B cell (primary cell): Measurements from ENCODE around the gene KLHL30. TPM values are rescaled to one million over a fixed set of nuclear protein-coding genes. Genes with fewer than 3 reads are reported as not detected.

Experiments
- ATAC-seq: fragments of 200-7000 bp; cut with Tn5 transposase; one replicate; pipeline ENCODE4 v1.10.0; 2021; ENCODE audit warnings: low read depth, mild to moderate bottlenecking, moderate number of reproducible peaks, moderate library complexity
- CTCF ChIA-PET: fragments of 350-600 bp; sonication (Branson Sonifier 250); formaldehyde crosslinking; loops from one replicate; lab custom pipeline; 2021; ENCODE audit warnings: antibody characterized with exemption, inconsistent platforms; lab: Charles Lee
- POLR2A ChIA-PET: fragments of 350-600 bp; sonication (Branson Sonifier 250); formaldehyde crosslinking; loops from one replicate; lab custom pipeline; 2021; ENCODE audit warnings: antibody characterized with exemption; lab: Charles Lee
- DNase-seq: peaks from one replicate; pipeline ENCODE4 v3.0.0; 2013
- H2AFZ ChIP-seq: 2 replicates; pipeline ENCODE4 v1.6.1; 2012; ENCODE audit warnings: mild to moderate bottlenecking, low read depth, low read length; ENCODE audit not compliant: insufficient read depth, poor library complexity, severe bottlenecking
- H3K27ac ChIP-seq, 2 donors: 1 replicate in 1 of 2; 2 replicates in 1 of 2; pipeline ENCODE4 v1.5.1; 2012 to 2013; ENCODE audit warnings: low read length in 2 of 2, mild to moderate bottlenecking in 2 of 2, moderate library complexity in 1 of 2
- H3K27me3 ChIP-seq, 4 experiments: fragments of 200-600 bp in 1 of 4; sonication (generic) in 1 of 4; replicated peaks in 1 of 4; 1 replicate in 2 of 4; 2 replicates in 2 of 4; pipeline versions ENCODE4 v1.6.1 to v1.7.0; 2013 to 2016; ENCODE audit warnings: low read length in 3 of 4, mild to moderate bottlenecking in 2 of 4, mixed read lengths in 1 of 4, moderate library complexity in 1 of 4; ENCODE audit not compliant: insufficient read depth in 4 of 4, control insufficient read depth in 3 of 4; ENCODE audit errors: control extremely low read depth in 1 of 4
- H3K36me3 ChIP-seq, 2 experiments: replicated peaks in 1 of 2; 1 replicate in 1 of 2; 2 replicates in 1 of 2; pipeline versions ENCODE4 v1.6.1 to v1.7.1; 2013; ENCODE audit warnings: low read length in 1 of 2; ENCODE audit not compliant: insufficient read depth in 2 of 2, control insufficient read depth in 1 of 2; ENCODE audit errors: control extremely low read depth in 1 of 2, extremely low read depth in 1 of 2
- H3K4me1 ChIP-seq, 2 donors: fragments of 200-600 bp in 1 of 2; sonication (generic) in 1 of 2; 1 replicate in 1 of 2; 2 replicates in 1 of 2; pipeline versions ENCODE4 v1.5.1 to v1.6.1; 2013 to 2017; ENCODE audit warnings: low read length in 2 of 2; ENCODE audit not compliant: control insufficient read depth in 2 of 2, insufficient read depth in 2 of 2
- H3K4me2 ChIP-seq: replicated peaks from 2 replicates; pipeline ENCODE3; 2012; ENCODE audit warnings: mild to moderate bottlenecking, low read depth, low read length; ENCODE audit not compliant: poor library complexity, severe bottlenecking
- H3K4me3 ChIP-seq, 5 experiments: fragments of 200-600 bp in 1 of 5; sonication (generic) in 1 of 5; 1 replicate in 3 of 5; 2 replicates in 2 of 5; pipeline versions ENCODE4 v1.5.1 to v1.7.0; 2011 to 2016; ENCODE audit warnings: low read length in 4 of 5, mild to moderate bottlenecking in 4 of 5, low read depth in 2 of 5, control low read depth in 1 of 5, moderate library complexity in 1 of 5; ENCODE audit not compliant: insufficient read depth in 1 of 5; ENCODE audit errors: control extremely low read depth in 1 of 5, extremely low read depth in 1 of 5
- H3K79me2 ChIP-seq: fragments of 200-600 bp; sonication (generic); one replicate; pipeline ENCODE4 v1.6.0; 2016; ENCODE audit warnings: low read length; ENCODE audit not compliant: control insufficient read depth, insufficient read depth
- H3K9ac ChIP-seq: fragments of 200-600 bp; sonication (generic); 2 replicates; pipeline ENCODE4 v1.6.1; 2017; ENCODE audit warnings: mild to moderate bottlenecking, low read length, moderate library complexity
- H3K9me3 ChIP-seq, 3 donors: one replicate each; pipeline versions ENCODE4 v1.6.1 to v1.7.1; 2013; ENCODE audit warnings: low read length in 2 of 3; ENCODE audit not compliant: control insufficient read depth in 2 of 3, insufficient read depth in 1 of 3; ENCODE audit errors: control extremely low read depth in 1 of 3
- H4K20me1 ChIP-seq: 2 replicates; pipeline ENCODE4 v1.6.0; 2012; ENCODE audit warnings: mild to moderate bottlenecking, low read length; ENCODE audit not compliant: insufficient read depth, control insufficient read depth, poor library complexity, severe bottlenecking
- H3K27ac Mint-ChIP-seq: one replicate; pipeline ENCODE4 v1.8.0; 2021; ENCODE audit warnings: mixed read lengths
- H3K27me3 Mint-ChIP-seq: one replicate; pipeline ENCODE4 v1.8.0; 2021; ENCODE audit warnings: mixed read lengths
- H3K4me1 Mint-ChIP-seq: one replicate; pipeline ENCODE4 v1.8.0; 2021; ENCODE audit warnings: mixed read lengths
- H3K4me3 Mint-ChIP-seq: one replicate; pipeline ENCODE4 v1.8.0; 2021; ENCODE audit warnings: mixed read lengths
- H3K9me3 Mint-ChIP-seq: one replicate; pipeline ENCODE4 v1.8.0; 2022; ENCODE audit warnings: mixed read lengths; ENCODE audit not compliant: insufficient read depth
- EZH2 ChIP-seq: IDR thresholded peaks from 2 replicates; pipeline ENCODE4 v1.6.1; 2012; ENCODE audit warnings: borderline replicate concordance, low read depth, mild to moderate bottlenecking, moderate library complexity, low read length; ENCODE audit not compliant: insufficient read depth, poor library complexity, severe bottlenecking
- WGBS: methylation state at CpG from one replicate; pipeline ENCODE4 v1.1.5; 2013; ENCODE audit warnings: missing lambda C conversion rate; ENCODE audit not compliant: insufficient coverage; 5-methylcytosine and 5-hydroxymethylcytosine counted together
- intact Hi-C: fragments of 100-400 bp; cut with micrococcal nuclease; formaldehyde crosslinking; loops from one replicate; pipeline ENCODE4 v1.10.0; 2022
- polyA plus RNA-seq: library from polyadenylated mRNA; depleted of rRNA; stranded (reverse); fragments of >200 nt; gene quantifications from 2 replicates; pipeline ENCODE4 v1.2.3, GENCODE V29; 2012
- total RNA-seq, 2 donors: library from RNA; stranded (reverse); fragments of 120-200 nt in 1 of 2; gene quantifications; 1 replicate in 1 of 2; 2 replicates in 1 of 2; pipeline versions ENCODE4 v1.2.3 to v1.2.4, GENCODE V29; 2013 to 2022
- TF ChIP-seq, protein P1 (sequence below): fragments of 200-600 bp; IDR thresholded peaks from one replicate; pipeline ENCODE4 v1.8.0; 2022; ENCODE audit warnings: antibody characterized with exemption, mild to moderate bottlenecking

Gene KLHL30
- total and polyA plus RNA-seq, 2 donors (not counting 1 experiment from before 2014, with no cell fraction given) = not detected

GRCh38 chr2:238141541-238142318 is 3.3 kb downstream of the KLHL30 start:
- Mint-ChIP-seq H3K9me3 (no peaks in the 10 kb centered on the region), H3K27ac (no peak overlapping the region), H3K4me3 (no peak overlapping the region), H3K4me1 (peaks cover 12% of the 10 kb centered on the region), H3K27me3 (no peaks in the 10 kb centered on the region)
- ATAC-seq (no peak), DNase-seq (no peak)
- Histone ChIP-seq H3K36me3 (no peaks in the 10 kb centered on the region), H3K4me2 (no peak overlapping the region), H3K9me3 (peaks cover 0 to 4% (median 0%) of the 10 kb centered on the region in 3 donors), H4K20me1 (no peaks in the 10 kb centered on the region), H3K27ac (no peak overlapping the region), H3K9ac (no peak overlapping the region), H3K4me1 (peaks cover 16 to 26% of the 10 kb centered on the region in 2 donors), H2AFZ (no peak overlapping the region), H3K79me2 (no peaks in the 10 kb centered on the region), H3K27me3 (peaks cover 0 to 7% (median 1%) of the 10 kb centered on the region in 4 experiments), H3K4me3 (no peak overlapping the region)
- 68% methylated on average over 4 of the region's 10 CpGs for WGBS
- intact Hi-C loops = no loop called here
- ChIA-PET CTCF (interaction anchor here (0.7 kb wide), 1 partner anchor 19 kb away, joined by 4 read pairs; no protein-coding TSS in a partner anchor), POLR2A (no interaction called here)
- TF ChIP-seq, protein P1, sequence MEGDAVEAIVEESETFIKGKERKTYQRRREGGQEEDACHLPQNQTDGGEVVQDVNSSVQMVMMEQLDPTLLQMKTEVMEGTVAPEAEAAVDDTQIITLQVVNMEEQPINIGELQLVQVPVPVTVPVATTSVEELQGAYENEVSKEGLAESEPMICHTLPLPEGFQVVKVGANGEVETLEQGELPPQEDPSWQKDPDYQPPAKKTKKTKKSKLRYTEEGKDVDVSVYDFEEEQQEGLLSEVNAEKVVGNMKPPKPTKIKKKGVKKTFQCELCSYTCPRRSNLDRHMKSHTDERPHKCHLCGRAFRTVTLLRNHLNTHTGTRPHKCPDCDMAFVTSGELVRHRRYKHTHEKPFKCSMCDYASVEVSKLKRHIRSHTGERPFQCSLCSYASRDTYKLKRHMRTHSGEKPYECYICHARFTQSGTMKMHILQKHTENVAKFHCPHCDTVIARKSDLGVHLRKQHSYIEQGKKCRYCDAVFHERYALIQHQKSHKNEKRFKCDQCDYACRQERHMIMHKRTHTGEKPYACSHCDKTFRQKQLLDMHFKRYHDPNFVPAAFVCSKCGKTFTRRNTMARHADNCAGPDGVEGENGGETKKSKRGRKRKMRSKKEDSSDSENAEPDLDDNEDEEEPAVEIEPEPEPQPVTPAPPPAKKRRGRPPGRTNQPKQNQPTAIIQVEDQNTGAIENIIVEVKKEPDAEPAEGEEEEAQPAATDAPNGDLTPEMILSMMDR = no peak
- no peak for TF ChIP-seq EZH2
